Measurements from ENCODE around the gene PAFAH1B2. TPM values are rescaled to one million over a fixed set of nuclear protein-coding genes. Genes with fewer than 3 reads are reported as not detected.

PAFAH1B2 gene
- polyA plus RNA-seq, 1 experiment: 51.2 TPM

DNA sequence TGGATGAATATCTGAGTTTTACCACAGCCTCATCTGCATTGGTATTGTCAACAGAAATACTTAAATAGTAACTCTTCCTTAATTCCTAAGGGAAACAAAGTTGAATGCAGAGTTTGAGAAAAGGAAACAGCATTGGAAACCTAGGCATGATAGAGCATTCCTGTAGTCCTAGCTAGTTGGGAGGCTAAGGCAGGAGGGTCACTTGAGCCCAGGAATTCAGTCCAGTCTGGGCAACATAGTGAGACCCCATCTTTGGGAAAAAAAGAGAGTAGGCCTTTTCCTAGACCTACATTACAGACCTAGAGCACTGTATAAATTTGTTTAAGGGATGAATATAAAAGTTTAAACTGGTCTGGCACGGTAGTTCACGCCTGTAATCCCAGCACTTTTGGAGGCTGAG is 13.4 kb downstream of the PAFAH1B2 start:
- TF ChIP-seq, protein P1, sequence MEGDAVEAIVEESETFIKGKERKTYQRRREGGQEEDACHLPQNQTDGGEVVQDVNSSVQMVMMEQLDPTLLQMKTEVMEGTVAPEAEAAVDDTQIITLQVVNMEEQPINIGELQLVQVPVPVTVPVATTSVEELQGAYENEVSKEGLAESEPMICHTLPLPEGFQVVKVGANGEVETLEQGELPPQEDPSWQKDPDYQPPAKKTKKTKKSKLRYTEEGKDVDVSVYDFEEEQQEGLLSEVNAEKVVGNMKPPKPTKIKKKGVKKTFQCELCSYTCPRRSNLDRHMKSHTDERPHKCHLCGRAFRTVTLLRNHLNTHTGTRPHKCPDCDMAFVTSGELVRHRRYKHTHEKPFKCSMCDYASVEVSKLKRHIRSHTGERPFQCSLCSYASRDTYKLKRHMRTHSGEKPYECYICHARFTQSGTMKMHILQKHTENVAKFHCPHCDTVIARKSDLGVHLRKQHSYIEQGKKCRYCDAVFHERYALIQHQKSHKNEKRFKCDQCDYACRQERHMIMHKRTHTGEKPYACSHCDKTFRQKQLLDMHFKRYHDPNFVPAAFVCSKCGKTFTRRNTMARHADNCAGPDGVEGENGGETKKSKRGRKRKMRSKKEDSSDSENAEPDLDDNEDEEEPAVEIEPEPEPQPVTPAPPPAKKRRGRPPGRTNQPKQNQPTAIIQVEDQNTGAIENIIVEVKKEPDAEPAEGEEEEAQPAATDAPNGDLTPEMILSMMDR (IDR thresholded peaks at IDR 0.05; ENCODE audit: insufficient read depth, low read depth, low read length): no peak
- no peaks in the 10 kb centered on the region for H3K27me3 ChIP-seq (ENCODE audit: control insufficient read depth, insufficient read depth, low read length)
- no peak overlapping the region for H3K4me3 ChIP-seq (ENCODE audit: low read depth, low read length)
- no peak for DNase-seq (ENCODE audit: low read depth)
- POLR2A ChIA-PET: no interaction called here
- CTCF ChIA-PET: interaction anchor here (1.0 to 1.4 kb wide), 2 partner anchors 9 to 18 kb away, joined by 4 read pairs; no protein-coding TSS in a partner anchor
- peaks cover 13% of the 10 kb centered on the region for H3K36me3 ChIP-seq (ENCODE audit: control insufficient read depth, insufficient read depth, low read length)

DNA sequence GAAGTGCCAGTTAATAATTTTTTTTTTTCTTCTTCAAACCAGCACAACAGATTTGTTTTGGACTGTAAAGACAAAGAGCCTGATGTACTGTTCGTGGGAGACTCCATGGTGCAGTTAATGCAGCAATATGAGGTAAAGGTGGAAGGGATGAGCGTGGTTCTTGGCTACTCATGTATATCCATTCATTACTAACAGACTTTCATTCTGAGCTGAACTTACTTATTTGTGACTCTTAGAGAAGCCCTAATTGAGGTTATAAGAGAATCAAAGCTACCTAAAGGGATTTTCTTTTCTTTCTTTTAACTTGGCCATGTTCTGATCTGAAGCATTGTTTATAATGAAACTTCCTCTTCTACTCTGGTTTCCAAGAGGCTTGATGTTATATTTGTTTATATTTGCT is 15.8 kb downstream of the PAFAH1B2 start:
- Histone ChIP-seq H3K36me3 (ENCODE audit: control insufficient read depth, insufficient read depth, low read length) (peaks cover 16% of the 10 kb centered on the region), H3K4me3 (ENCODE audit: low read depth, low read length) (no peak overlapping the region), H3K27me3 (ENCODE audit: control insufficient read depth, insufficient read depth, low read length) (no peaks in the 10 kb centered on the region)
- TF ChIP-seq, protein P1 (IDR thresholded peaks at IDR 0.05; ENCODE audit: insufficient read depth, low read depth, low read length): no peak
- POLR2A ChIA-PET: no interaction called here
- CTCF ChIA-PET: interaction anchor here (0.7 to 1.3 kb wide), 2 partner anchors 14 to 17 kb away, joined by 3 to 4 read pairs; no protein-coding TSS in a partner anchor
- DNase-seq (ENCODE audit: low read depth): no peak

GRCh38 chr11:117160826-117161225 is 16.7 kb downstream of the PAFAH1B2 start:
- TF ChIP-seq, protein P1 (IDR thresholded peaks at IDR 0.05; ENCODE audit: insufficient read depth, low read depth, low read length): no peak
- POLR2A ChIA-PET: no interaction called here
- no peak overlapping the region for H3K4me3 ChIP-seq (ENCODE audit: low read depth, low read length)
- H3K36me3 ChIP-seq (ENCODE audit: control insufficient read depth, insufficient read depth, low read length): peaks cover 13% of the 10 kb centered on the region
- H3K27me3 ChIP-seq (ENCODE audit: control insufficient read depth, insufficient read depth, low read length): no peaks in the 10 kb centered on the region
- CTCF ChIA-PET: interaction anchor here (0.7 kb wide), 1 partner anchor 13 kb away, joined by 4 read pairs; no protein-coding TSS in a partner anchor
- no peak for DNase-seq (ENCODE audit: low read depth)

- ChIA-PET CTCF (interaction anchor here (1.2 kb wide), 1 partner anchor 423 kb away, joined by 3 read pairs; no protein-coding TSS in a partner anchor), POLR2A (no interaction called here)
- Histone ChIP-seq H3K4me3 (ENCODE audit: low read depth, low read length) (no peak overlapping the region), H3K36me3 (ENCODE audit: control insufficient read depth, insufficient read depth, low read length) (peaks cover 11% of the 10 kb centered on the region), H3K27me3 (ENCODE audit: control insufficient read depth, insufficient read depth, low read length) (no peaks in the 10 kb centered on the region)
- DNase-seq (ENCODE audit: low read depth): no peak
- TF ChIP-seq, protein P1 (IDR thresholded peaks at IDR 0.05; ENCODE audit: insufficient read depth, low read depth, low read length): no peak
Observed at GRCh38 chr11:117166491-117166890, 22.4 kb downstream of the PAFAH1B2 start.

DNA sequence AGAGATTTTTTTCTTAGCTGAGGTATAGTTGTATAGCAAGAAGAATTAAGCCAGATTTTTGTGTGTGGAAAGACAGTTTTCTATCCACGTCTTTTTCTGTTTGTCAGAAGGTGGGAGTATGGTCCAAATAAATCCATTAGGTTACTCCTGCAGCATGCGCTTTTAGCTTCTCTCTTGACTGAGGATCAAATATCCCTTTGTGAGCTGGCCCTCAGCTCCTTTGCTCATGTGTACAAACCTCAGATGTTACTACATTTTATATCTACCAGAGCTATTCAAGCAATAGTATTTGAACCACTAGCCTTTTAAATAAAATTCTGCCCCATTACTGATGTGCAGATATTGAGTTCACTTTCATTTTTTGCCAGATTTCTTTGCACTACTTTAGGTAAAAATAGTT is 25.6 kb downstream of the PAFAH1B2 start:
- peaks cover 5% of the 10 kb centered on the region for H3K36me3 ChIP-seq (ENCODE audit: control insufficient read depth, insufficient read depth, low read length)
- no peak for DNase-seq (ENCODE audit: low read depth)
- H3K27me3 ChIP-seq (ENCODE audit: control insufficient read depth, insufficient read depth, low read length): no peaks in the 10 kb centered on the region
- CTCF ChIA-PET: interaction anchor here (1.4 kb wide), 1 partner anchor 13 kb away, joined by 3 read pairs; no protein-coding TSS in a partner anchor
- POLR2A ChIA-PET: no interaction called here
- TF ChIP-seq, protein P1 (IDR thresholded peaks at IDR 0.05; ENCODE audit: insufficient read depth, low read depth, low read length): no peak
- H3K4me3 ChIP-seq (ENCODE audit: low read depth, low read length): no peak overlapping the region
